ENCODE measurements around the gene GOLT1A. TPM values are rescaled to one million over a fixed set of nuclear protein-coding genes. Genes with fewer than 3 reads are reported as not detected.

GOLT1A gene
- total RNA-seq, 1 donor from 2014 or later: 4.2 TPM

GRCh38 chr1:204149107-204149506 is 64.7 kb downstream of the GOLT1A start:
- no peak for TF ChIP-seq CTCF (IDR thresholded peaks at IDR 0.05; ENCODE audit: unreplicated experiment)
- Mint-ChIP-seq H3K4me3 (ENCODE audit: low read depth) (no peak overlapping the region), H3K9me3 (ENCODE audit: low read depth) (no peaks in the 10 kb centered on the region), H3K36me3 (ENCODE audit: insufficient read depth) (peaks cover 4% of the 10 kb centered on the region), H3K27ac (no peak overlapping the region), H3K4me1 (ENCODE audit: low read depth) (peaks cover 5% of the 10 kb centered on the region), H3K27me3 (peaks cover 14% of the 10 kb centered on the region)
- DNase-seq (ENCODE audit: low spot score, unreplicated experiment): no peak

Other genes with a start within 250 kb of the GOLT1A start
- gene SOX13, start 140.9 kb downstream of the GOLT1A start, total RNA-seq: 58.2 and 61.6 TPM in 2 replicates
- 22.6 and 24.5 TPM in 2 replicates for gene ETNK2, start 61.9 kb downstream of the GOLT1A start, total RNA-seq
- gene REN, start 47.7 kb downstream of the GOLT1A start, total RNA-seq: not detected in 2 replicates
- gene KISS1, start 17.5 kb downstream of the GOLT1A start, total RNA-seq: not detected in 2 replicates
- 66.9 and 71.5 TPM in 2 replicates for gene PLEKHA6, start 145.9 kb upstream of the GOLT1A start, total RNA-seq
- 42.6 and 43.3 TPM in 2 replicates for gene PPP1R15B, start 197.8 kb upstream of the GOLT1A start, total RNA-seq

Measured in progenitor cell of endocrine pancreas (in vitro differentiated cells).